ENCODE results near the gene DDX10.

The DDX10 gene

DNA sequence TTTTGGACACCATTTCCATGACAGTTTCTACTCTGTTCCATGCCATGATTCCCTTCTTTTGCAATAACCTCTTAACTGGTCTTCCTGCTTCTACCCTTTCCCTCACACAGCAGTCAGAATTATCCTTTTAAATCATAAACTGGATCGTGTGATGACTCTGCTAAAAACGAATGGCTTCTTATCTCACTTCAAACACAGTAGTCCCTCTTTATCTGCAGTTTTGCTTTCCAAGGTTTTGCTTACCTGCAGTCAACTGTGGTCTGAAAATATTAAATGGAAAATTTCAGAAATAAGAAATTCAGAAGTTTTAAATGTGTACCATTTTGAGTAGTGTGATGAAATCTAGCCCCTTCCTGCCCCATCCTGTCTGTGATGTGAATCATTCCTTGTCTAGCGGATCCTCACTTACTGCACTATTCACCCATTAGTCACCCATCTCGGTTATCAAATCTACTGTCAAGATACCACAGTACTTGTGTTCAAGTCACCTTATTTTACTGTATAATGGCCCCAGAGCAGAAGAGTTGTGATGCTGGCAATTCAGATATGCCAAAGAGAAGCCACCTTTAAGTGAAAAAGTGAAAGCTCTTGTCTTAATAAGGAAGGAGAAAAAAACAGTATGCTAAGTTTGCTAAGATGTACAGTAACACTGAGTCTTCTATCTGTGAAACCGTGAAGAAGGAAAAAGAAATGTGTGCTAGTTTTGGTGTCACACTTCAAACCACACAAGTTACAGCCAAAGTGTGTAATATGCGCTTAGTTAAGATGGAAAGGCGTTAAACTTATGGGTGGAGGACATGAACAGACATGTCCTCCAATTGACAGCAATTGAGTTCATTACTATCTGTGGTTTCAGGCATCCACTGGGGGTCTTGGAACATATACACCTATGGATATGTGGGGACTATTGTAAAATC lies 283.0 kb downstream of the DDX10 start:
- no peak for DNase-seq

DNA sequence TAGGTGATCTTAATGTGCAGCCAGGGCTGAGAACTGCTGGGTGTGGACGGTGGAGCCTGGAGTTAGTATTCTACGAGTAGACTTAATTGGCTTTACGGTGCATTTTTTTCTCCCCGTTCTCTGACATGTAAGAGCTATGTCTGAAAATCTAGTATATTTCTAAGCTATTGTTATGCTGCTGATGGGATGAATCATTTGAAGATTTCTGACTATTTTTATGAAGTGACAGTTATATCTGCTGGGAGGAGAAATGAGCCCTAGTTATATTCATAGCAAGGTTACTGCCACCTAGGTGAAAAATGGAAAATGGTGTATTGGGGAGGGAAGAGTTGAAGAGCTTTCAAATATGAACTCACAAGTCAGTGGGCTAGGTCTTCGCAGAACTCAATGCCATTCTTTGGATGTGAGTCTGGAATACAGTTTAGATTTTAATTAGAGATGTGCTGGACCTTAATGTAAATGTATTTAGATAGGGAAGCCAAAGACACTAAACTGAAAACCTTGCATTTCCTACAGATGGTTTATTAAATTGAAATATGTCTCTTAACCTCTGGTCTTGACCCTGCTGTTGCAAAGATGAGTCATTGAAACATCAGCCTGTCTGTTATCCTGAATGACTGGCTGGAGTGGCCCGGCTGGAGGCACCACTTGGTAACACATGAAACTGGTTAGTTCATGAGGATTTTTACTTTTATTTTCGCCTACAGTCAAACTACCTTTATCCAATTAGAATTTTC lies 293.7 kb downstream of the DDX10 start:
- DNase-seq, result no peak

DNA sequence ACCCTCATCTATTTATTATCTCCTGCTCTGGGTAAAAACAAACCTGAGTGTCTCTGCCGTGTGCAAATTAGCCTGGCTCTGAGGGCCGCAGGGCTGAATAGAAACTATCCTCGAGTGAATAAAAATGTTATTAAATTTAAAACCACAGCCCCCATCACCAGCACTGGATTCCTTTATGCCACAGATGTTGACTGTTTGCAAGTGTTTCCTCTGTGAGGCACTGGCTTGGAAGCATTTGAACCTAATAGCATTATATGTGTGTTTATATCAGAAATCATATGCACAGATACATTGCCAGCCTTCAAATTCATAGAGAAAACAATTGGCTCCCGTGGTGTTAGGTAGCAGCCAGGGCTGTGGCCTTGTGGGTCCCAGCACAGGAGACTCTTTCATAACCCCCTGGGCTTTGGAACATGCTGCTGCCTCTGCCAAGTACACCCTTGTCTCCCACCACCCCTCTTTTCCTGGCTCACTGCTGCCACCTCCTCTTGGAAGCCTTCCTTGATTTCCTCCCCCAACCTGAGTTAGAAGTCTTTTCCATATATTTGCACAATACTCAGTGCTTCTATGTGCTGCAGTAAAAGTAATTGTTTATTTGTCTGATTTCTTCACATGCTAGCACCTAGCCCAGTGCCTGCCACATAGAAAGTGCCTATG lies 294.4 kb downstream of the DDX10 start:
- no peak for DNase-seq

DNA sequence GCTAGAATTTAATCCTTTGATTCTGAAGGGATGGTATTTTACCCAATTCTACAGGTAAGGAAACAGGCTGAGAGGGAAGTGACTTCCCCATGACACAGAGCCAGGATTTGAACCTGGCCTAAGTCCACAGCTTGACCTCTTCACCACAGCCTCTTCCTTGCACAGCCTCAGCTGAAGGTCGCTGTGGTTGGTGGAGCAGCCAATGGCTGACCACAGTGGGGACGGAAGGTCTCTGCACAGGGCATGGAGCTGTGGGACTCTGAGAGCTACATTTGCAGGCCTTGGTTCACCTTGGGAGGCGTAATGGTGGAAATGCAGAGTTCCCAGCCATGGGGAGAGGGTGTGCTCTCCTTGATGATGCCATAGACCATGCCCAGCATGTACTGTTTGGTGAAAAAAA lies 295.0 kb downstream of the DDX10 start:
- DNase-seq, result no peak

DNA sequence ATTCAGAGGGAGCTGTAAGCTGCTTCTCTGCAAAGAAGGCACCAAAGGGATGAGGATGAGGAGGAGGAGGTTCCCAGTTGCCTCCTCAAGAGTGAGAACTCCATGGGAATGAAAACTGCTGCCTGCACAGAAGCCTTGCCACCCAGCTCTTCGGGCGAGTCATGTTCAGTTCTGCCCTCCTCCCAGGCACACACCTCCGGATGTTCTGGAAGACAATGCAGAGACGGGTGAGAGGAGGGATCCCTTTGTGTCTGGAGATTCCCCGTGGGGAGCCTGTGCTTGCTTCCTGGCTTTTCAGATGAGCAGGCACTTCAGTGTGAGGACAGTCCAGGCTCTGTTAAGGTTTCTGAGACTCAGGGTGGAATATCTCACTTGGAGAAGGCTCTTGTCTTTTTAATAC lies 295.6 kb downstream of the DDX10 start:
- no peak for DNase-seq

DNA sequence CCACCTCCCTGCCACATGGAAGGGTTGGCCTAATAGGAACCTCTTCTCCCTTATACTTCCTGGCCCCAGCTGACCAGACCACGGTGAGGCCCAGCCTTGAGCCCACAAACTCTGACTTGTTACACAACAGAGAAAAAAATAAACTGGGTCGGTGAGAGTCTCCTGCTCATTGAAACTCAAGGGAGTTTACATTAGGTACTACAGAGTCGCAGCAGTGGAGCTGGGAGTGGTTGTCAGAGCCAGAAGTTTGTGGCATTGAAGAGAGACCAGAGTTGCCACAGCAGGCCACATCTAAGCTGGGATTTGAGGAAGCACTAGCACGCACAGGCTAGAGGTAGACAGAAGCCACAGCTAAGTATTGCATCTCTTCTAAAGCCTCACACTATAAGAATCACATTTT lies 296.2 kb downstream of the DDX10 start:
- no peak for DNase-seq

DNA sequence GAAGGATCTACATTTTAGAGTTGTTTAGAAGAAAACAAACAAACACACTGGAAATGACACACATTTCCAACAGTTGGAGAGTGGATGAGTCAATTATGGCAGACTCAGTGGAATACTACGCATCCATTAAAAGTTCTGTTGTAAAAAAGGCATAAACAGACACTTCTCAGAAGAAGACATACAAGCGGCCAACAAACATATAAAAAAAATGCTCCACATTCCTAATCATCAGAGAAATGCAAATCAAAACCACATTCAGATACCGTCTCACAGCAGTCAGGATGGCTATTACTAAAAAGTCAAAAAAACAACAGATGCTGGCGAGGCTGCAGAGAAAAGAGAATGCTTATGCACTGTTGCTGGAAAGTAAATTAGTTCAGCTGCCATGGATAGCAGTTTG lies 298.2 kb downstream of the DDX10 start:
- DNase-seq, result no peak

DNA sequence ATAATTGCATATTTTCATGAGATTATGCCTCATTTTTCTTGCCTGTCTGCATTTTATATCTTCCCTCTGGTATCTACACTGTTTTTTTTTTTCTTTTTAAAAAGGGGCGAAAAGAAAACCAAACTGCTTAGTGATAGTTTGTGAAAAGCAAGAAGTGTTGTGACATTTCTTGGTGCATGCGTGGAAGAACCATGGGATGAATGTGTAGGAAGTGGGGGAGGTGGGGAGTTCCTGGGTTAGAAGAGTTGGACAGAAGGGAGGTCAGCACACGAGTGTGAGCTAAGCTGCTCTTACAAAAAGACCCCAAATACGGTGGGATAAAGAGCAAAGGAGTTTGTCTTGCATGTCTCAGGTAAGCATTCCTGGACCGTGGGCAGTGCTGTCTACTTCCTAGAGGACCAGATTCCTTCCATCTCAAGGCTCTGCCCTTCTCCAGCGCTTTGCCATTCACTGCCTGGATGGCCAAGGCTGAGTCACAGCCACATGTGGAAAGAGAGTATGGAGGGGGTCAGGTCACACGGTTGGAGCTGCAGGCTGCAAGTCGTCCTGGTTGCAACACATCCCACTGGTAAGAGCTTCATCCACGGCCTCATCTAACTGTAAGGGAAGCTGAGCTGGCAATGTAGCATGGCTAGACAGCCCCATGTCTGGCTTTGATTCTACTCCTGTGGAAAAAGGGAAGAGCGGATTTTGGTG lies 300.6 kb downstream of the DDX10 start:
- DNase-seq, result no peak

DNA sequence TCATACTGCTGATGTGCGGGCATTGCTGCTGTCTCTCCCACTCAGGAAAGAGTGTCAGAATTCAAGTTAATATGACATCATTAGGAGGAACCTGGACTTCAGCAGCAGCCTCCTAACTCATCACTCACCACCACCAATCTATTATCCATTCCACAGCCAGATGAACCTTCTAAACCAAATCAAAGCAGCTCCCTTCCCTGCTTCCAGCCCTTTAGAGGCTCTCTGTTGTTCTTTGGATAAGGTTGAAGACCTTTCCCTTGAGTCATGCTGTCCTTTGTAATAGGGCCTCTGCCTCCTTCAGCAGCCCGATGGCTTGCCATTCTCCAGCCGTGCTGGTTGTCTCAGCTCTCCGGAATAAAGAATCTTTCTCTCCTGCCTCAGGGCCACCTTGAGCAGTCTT lies 301.3 kb downstream of the DDX10 start:
- no peak for DNase-seq

DNA sequence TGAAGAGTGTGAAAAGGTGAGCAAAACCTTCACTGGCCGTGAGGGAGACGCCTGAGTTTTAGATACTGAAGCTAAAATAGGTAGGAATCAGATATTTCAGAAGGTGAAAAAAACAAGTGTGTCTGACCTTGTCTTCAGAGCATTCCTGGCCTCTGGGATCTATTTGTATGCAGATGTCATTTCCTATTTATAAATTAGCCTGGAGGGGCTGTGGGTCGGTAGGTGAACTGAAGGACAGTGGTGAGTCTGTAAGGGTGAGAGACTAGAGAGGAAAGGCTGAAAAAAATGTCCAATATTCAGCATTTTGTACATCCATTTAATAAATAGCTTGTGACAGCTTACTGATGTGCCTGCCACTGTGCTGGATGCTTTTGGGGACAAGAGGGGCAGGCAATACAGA lies 302.1 kb downstream of the DDX10 start:
- DNase-seq, result no peak

DNA sequence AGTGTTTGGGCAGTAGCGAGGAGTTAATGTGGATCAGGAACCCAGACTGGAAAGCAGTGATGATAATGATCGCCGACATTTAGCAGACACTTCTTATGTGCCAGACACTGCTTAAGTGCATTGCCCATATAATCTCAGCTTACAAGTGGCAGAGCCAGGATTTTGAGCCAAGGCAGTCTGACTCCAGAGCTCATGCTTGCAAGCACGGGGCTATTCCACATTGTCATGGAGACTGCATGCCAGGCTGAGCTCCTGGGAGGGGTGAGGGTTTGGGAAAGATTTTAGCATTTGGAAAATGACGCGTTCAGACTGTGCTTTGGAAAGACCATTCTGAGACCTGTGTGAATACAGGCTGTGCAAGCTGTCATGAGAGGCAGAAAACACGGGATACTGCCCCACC lies 302.7 kb downstream of the DDX10 start:
- DNase-seq, result no peak

DNA sequence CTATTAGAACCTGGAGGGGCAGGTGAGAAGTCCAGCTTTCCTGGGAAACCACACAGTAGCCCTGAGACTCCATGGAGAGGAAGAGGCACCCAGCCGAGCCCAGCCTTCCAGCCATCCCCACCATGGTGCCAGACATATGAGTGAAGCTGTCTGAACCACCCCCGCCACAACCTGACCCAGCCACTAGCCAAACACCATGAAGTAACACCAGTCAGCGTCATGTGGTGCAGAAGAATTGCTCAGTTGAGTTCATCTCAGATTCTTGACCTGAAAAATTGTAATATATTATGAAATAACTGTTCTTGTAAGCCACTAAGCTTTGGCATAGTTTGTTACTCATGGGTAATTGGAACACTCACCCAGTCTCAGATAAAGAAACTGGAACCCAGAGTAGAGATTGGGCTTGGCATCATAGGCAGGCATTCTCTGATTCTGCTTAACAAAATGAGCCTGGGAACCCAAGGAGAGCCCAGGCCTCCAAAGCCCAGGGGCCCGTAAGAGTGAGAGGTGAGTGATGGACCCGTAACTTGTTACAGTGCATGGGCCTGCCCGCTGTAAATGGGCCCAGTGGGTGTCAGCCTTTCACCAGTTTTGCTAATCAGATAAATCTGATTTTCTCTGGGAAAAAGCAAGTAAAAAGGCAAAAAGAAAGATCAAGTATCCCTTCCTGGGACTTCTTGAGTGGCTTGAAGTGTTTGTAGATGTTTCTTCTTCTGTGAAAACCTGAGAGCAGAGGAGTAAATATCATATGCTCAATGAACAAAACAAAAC lies 305.5 kb downstream of the DDX10 start:
- no peak for DNase-seq

DNA sequence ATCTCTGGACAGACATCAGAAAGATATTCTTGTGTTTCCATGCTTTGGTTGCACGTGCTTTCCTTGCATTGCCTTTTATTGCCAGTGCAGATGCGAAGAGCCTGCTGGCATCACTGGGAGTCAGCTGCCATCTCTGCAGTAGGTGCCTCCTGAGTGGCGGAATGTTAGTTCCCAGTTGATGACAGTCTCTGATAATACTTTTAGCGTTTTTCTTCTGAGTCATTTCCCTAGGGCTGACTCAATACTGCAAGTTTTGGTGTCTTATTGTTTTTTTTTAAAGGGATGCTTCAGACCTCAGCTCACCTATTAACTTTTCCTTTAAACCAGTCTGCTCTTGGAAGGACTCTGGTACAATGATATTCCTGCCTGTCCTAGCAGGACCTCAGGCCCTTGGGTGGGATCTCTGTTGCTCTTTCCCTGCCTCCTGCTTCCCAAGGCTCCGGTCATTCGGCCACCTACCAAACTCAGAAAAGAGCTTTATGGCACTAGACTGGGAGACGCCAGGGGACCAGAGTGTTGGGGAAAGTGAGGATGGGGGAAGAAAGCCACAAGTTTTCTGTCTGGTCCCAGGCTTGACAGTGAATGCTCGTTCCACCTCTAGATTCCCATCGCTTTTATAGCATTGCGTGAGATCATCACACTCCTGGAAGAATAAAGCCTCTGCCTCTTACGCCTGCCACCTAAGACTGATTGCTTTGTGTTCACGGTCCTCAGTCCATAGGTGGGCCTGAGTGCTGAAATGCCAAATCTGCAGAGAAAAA lies 308.7 kb downstream of the DDX10 start:
- DNase-seq, result no peak

DNA sequence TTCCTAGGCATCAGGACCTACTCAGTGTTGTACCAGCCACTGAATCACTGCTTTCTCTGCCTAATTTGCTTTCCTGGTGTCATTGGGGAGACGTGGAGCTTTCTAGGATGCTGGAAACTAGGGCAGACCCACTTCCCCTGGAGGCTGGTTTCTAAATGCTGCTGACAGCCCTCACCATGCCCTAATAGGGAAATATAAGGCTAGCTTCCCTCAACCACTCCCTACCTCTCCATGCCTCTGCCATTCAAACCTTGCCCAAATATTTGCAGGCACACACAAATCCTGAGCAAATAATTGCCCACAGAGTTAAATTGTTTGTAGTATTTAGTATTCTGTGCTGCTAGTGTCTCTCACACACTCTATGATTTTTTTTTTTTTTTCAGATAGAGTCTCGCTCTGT lies 310.2 kb downstream of the DDX10 start:
- no peak for DNase-seq

DNA sequence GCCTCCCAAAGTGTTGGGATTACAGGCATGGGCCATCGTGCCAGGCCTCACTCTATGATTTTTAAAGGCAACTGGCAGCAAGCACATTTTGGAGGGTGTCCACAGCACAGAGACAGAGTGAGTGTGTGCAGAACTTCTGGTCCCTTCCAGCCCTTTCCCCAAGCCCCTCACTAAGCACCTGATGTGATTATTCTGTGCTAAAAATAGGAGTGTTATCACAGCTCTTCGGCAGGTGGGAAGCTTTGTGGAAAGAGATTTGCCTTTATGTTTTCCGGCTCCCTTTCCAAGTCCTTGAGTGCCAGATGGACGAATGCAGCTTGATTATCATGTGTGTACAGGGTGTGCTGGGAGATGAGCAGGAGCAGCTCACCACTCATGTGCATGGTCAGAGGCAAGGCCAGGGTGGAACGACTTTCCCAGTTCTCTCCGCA lies 310.8 kb downstream of the DDX10 start:
- DNase-seq, result no peak

DNA sequence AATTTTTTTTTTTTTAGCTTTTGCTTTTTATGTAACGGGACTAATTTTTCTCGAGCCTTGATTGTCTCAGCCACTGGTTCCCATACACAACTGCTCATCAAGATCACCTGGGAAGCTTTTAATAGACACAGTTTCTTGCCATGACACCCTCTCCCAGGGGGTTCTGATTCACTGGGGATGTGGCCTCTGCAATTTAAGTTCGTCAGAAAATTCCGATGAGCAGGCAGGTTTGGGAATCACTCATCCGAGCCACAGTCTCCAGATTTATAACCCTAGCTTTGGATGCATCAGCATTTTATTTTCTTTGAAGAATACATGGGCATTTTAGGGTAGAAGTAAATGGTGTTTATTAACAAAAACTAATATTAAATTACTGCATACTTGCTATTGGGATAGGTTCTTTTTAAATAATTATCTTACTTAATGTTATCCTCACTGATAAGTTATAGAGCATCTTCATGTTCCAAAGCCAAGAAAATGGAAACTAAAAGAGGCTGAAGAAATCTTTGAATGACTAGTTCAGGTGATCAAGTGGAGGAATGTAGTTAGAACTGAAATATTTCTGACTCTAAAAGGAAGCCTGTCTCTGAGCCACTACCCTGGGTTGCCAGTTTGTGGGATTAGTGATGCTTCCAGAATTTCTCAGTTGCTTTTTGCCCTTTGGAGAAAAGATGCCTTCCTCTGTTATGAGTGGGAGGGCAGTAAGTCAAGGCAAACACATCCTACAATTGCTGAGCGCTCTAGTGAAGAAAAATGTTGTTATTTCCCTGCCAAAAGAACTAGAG lies 319.0 kb downstream of the DDX10 start:
- DNase-seq, result no peak

DNA sequence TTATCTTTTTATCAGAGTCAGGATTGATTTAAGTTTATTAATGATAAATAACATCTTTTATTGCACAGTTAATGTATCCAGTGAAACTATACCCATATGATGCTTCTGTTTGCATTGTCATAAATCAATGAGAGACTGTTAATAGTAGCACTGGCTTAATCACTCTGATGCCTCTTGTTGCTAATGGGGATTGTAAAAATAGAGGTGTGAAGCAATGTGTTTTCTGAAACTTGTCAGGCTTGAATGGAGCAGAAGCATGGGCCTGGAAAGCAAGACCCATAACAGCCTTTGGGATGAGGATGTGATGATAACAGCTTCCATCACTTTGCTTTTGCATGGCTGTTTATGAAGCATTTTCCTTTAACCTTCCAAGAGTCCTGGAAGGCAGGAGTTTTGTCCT lies 319.7 kb downstream of the DDX10 start:
- no peak for DNase-seq

DNA sequence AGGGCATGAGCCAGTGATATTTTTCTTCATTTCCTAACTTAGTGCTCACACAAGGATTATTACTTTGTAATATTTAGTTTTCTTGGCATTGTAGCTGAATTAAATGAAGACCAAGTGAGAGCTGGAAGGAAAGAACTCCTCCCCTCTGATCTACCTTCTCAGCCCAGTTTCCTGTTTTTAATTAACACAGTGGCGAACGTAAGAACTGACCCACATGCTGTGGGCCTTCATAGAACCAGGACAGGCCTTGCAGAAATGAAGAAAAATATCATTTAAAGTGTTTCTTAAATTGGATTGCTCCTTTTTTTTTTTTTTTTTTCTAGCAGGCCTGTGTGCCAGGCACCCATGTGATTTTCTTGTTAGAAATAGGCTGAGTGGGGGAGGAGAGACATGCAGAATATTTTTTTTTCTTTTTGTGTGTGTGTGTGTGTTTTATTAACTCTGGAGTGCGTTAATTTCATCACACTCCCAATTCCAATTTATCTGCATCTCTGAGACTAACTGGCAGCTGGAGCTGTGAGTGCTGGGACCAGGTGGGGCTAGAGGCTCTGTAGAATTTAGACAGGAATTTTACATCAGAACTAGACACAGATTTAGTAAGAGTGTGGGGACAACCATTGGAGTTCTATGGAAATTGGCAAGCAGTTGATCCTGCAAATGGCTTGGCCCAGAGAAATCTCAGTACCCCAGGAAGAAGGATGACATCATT lies 320.5 kb downstream of the DDX10 start:
- no peak for DNase-seq

DNA sequence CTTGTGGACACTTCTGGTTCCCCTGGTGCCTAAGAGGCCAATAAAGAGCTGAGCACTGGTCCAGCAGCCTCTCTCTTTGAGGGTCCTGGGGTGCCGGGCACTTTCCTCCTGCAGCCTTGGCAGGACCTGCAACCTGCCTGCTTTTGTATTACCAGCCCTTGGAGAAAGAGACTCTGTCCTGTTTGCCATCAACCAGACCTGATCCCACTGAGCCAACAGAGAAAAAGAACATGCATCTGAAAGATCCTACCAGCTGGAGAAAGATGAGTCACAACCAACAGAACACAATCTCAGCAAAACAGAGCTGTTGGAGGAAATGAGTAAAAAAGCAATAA lies 321.0 kb downstream of the DDX10 start:
- DNase-seq, result no peak

All from activated T-cell treated with anti-CD3 and anti-CD28 coated beads, Interleukin-2, amount 50 U/mL, for 1 hour (primary cell).